COLO668 (cell line): ENCODE measurements around the gene PPP3R1.

Experiments used
- DNase-seq: peaks from one replicate; lab custom pipeline; 2025; ENCODE audit not compliant: unreplicated experiment; lab: John Stamatoyannopoulos, UW

PPP3R1 gene, protein sequence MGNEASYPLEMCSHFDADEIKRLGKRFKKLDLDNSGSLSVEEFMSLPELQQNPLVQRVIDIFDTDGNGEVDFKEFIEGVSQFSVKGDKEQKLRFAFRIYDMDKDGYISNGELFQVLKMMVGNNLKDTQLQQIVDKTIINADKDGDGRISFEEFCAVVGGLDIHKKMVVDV

DNA sequence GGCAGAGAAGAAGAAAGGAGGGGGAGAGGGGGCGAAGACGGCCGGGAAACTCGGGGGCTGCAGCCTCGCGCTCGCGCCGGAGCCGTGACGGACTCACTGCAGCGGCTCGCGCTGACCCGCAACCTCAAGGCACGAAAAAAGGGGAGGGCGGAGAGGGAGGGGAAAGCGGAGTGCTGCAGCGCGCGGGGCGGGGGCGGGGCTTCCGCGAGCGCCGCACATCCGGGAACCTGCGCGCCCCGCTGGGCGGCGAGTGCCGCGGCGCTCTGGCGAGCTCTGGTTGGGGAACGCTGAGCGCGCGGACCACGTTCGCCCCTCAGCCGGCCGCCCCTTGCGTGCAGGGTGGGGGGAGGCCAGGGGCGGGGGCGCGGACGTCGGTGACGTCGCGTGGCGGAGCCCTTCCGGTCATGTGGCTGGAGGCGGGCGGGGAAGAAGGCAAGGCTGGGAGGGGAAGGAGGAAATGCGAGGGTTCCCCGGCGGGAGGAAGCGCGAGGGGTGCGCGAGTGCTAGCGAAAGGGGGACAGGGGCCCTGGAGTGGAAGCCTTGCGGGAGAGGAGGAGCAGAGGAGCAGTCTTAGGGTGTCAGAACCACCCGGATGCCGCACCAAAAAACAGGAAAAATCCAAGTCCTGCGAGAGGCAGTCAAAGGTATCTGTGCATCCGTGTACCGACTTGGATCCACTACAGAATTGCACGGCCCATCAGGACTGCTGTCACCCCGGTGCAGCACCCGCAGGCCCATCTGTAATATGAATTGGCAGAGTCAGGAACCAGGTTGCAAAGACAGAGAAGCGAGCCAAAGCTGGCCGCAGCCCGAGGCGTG, at the start of gene PPP3R1:
TSS of gene PPP3R1 (minus strand) at position 133 of the 819 bp plus-strand sequence. CDS start 405 bp downstream, outside the sequence.
- peak; percentile 98 for DNase-seq

DNA sequence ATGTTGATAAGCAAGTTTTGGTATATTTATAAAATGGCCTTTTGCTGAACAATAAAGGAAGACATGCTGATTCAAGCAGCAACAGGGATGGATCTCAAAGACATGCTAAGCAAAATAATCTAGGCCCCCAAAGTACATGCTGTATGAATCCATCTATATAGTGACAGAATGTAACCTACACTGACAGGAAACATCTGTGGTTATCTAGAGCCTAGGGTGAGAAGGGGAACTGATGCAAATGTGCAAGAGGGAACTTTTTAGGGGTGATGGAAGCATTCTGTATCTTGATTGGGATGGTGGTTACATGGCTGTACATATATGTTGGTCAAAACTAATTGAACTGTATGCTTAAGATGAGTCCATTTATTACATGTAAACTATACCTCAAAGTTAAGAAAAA, 43.2 kb upstream of the PPP3R1 start:
- DNase-seq = no peak

DNA sequence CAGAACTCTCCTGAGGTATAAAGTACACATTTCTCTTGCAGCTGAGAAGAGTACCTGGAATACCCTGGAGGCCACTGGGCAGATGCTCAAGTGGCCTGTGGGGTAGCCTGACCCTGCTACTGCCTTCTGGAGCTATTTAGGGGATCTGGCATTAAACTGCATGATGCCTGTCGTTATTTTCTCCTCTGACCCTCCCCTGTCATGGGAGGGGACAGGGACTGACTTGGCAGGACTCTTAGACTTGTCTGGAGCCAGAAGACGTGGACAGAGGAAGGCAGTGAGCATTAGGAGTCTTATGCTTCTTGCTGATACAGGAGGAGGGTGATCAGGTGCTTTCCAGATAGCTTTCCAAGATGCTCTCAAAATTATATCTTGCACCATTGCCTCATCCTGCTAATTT, 42.6 kb upstream of the PPP3R1 start:
- no peak for DNase-seq

DNA sequence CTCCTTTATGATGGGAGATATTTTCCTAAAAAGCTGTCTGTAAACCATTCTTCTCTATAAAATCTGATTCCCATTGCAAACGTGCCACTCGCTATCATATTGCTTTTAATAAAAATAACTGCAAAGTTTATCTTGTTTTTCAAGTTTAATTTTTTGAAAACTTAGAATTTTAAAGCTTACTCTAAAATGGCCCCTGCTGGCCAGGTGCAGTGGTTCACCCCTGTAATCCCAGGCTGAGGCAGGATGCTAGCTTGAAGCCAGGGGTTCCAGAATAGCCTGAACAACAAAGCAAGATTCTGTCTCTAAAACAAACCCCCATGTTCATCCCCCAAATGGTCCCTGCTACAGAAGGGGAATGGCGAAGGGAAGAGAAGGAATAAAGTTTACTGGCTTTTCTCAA, 41.9 kb upstream of the PPP3R1 start:
- no peak for DNase-seq

DNA sequence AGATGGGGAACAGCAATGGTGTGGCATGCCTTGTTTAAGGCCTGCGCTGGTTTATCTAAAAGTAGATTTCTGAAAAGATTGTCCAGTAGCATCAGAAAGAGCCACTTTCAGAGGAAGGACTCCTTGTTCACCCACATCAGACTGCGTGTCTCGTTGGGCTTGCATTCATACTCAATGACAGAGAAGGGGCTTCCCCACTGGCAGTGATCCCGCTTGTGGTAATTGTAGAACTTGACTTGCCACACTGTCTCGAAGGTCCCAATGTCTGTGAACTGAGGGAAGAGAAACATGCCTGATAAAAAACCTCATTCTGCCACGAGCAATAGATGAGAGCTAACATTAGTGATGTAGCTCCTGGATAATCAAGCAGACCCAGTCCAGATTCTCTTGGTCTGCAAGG, 41.4 kb upstream of the PPP3R1 start:
- no peak for DNase-seq

DNA sequence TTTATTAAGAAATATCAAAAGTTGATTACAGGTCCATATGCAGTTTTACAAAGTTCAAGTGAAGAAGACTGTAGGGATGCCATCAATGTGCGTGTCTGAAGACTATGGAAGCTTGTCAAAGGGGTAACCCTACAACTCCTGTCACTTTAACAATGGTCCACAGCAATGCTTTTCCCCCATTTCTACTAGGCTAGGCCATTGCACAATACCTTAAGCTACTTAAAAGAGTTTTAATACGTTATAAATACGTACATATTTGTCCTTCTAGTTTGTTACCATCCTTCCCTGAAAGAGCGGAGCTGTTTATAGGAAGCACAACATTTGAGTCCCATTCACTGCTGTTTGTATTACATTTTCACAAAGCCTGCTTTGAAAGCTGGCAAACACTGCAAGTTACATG, 40.7 kb upstream of the PPP3R1 start:
- no peak for DNase-seq

DNA sequence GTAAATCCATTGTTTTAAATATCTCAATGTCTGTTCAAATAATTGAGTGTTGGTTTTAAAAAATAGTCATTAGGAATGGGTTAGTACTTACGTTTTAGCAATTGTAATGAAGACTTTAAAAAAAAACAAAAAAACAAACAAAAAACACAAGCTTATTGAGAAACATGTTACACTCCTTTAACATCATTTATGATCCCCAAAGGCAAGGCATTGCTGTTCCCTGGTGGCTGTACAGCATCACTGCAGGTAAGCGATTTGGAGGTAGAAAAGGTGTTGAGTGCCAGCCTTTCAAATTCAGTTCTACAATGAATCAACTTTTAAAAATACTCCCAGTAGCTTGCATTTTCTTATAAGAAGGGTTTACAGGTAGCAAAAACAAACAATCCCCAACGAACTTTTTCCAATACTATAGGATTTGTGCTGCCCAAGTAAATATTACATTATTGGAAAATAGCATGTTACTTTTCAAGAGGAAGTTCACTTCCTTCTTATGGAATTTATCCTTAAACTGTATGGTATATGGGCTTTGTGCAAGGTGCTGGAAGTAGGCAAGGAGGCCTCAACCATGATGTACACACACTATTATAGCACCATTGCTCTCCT, 39.9 kb upstream of the PPP3R1 start:
- DNase-seq = peak; percentile 15

DNA sequence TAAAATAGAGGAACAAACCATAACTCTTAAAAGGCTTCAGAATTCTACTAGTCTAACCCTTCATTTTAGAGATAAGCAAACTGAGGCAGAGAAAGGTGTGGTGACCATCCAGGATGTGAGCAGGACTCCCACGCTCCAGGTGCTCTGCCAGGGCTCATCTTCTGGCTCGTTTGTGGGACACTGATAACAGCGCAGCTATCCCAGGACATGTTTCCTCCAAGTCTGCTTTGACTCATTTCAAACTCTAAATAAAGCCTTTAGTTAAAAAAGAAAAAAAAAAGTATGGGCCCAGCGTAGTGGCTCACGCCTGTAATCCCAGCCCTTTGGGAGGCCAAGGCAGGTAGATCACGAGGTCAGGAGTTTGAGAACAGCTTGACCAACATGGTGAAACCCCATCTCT, 39.0 kb upstream of the PPP3R1 start:
- no peak for DNase-seq

DNA sequence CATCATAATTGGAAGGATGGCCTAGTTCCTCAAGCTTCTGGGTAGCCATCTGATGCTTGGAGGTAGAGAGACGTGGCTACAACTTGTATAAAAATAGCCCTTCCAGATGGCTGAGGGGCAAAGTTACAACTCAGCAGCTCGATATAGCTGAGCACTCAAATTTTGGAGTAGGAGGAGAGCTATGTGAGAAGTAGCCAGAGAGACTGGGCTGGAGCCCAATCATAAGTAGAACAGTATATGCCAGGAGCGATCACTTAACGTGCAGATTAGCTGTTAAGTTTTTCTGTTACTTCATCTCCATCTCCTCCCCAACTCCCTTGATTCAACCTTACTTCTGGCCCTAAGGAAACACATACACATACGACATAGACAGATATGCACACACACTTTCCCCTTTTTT, 38.6 kb upstream of the PPP3R1 start:
- DNase-seq = no peak

DNA sequence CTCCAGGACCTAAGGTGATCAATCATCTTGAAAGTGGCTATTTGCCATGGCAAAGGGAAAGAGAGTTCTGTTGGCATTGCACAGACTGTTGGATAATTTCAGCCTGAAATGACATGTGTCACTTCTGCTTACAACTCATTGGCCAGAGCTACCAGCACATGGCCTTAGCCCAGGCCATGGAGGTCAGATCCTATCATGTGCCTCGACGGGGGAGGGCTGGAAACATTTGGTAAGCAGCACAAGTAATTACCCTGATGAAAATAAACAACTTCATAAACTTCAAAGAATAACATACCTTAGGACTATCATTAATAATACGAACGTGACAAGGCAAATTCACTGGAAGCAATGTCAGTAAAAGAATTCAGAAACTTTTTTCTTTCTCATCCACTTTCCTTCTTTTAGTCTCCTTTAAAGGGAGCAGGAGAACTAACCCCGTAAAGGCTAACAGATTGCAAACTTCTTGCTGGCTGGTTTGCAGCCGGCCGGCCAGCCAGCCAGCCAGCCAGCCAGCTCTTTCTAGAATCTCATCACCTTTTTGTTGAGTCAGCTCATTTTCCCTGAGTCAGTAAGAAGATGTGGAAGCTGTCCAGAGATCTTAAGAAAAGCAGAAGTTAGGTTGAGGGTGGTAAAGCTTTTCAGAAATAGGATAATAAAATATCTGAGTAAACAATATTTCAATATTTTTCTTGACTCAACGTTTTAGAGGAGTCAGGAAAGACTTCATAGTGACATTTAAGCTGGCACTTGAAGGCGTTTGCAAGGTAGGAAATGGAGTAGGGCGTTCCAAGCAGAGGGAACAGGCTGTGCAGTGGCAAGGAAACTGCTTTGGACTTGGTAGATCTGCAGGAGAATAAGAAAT, 35.5 kb upstream of the PPP3R1 start:
- DNase-seq = no peak

DNA sequence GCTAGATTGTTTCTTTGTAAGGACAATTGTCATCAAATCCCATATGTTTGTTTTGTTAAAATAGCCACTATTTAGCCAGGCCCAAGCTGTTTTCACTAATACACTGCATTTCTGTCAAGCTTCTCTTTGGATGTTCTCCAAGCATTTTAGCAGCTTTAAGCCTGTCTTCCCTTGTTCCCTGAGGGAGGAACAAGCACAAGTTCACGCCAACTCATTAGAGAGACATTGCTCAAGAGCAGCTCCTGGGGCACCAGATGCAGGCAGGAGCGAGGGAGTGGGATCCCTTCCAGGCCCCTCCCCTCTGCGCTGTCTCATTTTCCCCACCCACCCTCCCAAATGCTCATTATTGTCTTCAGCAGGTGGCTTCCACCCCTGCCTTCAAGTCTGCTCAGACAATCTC, 32.6 kb upstream of the PPP3R1 start:
- DNase-seq = no peak

DNA sequence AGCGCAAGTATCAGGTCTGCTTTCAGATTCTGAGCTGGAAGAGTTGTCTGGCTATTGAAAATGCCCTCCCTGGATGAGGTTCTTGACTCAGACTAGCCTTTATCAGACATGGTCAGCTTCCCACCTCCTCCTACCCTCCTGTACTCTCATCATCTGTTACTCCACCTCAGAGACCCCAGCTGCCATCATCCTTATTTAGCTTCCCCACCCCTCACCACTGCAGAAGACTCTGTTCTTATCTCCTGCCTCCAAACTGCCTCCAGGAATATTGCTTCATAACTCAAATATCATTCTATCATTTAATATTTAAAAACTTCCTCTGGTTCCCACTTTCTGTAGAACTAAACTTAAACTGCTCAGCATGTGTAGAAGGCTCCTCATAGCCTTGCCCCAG, 31.1 kb upstream of the PPP3R1 start:
- DNase-seq = no peak

DNA sequence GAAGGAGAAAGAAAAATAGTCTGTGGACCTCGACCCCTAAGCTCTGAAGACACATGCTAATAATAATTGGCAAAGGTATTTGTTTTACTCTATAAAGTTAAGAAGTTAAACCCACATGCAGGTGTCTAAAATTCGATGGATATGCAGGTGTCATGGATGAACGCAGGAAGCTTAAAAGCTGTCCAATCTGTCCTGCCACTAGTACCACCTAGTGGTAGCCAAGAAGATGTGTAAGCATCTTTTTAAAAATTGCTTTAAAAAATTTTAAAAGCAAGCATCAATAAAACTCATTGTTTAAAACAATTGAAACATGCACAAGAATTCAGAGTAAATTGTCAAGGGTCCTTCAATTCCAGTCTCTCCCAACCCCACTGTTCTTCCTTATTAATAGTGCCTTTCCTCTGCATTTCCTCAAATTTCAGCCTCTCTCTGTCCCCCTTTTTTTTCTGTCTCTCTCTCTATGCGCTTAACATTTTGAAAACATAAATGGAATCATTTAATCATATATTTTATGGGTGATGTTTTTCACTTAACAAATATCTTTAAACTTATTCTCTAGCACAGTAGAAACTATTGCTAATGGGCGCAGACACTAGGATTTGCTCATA, 30.6 kb upstream of the PPP3R1 start:
- DNase-seq = peak; percentile 4

DNA sequence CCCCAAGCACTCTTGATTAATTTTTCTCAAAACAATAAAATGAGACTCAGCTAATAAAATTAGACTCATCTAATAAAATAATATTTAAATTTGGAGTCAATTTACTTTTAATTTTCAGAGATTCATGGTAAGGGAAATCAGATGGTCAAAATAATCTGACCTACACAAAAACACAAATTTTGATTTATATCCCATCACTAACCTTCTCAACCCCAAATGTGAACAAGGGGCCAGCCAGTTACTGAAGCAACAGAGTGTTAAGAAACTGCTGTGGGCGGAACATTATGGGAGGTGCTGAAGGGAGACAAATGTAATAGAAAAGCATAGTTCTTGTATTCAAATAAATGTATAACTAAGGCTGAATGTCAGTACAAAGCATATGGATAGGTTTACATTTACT, 28.5 kb upstream of the PPP3R1 start:
- no peak for DNase-seq

DNA sequence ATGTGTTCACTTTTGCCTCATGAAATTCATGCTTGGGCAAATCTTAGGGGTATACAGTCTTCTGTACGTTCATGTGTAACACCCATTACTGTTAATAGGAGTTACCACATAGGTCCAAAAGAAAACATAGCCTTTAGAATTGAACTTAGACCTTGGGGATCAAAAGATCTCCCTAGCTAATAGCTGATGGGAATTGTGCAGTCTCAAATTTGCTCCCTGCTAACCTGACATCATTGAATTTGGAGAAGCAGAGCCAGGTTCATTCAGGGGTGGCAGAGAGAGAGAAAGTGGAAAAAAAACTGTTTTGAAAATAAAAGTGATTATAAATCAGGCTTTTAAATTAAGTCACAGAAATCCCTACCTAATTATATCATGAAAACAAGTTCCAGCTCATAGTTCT, 28.0 kb upstream of the PPP3R1 start:
- no peak for DNase-seq

DNA sequence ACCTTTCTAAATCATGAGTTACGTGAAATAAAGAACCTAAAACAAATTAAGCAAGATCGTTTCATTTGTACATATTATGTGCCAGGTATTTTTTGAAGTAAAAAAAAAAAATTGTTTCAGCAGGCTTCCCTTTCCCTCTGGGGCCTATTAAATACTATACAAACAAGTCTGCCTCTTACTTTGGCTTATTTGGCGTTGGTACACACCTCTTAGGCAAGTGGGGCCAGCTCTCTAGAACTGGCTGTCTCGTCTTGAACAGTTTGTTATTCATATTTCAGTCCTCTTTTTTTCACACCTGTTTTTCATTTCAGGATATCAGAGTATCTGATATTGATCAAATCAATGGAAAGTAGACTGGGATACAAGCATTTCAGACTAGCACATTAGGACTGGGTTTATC, 27.4 kb upstream of the PPP3R1 start:
- DNase-seq = no peak

DNA sequence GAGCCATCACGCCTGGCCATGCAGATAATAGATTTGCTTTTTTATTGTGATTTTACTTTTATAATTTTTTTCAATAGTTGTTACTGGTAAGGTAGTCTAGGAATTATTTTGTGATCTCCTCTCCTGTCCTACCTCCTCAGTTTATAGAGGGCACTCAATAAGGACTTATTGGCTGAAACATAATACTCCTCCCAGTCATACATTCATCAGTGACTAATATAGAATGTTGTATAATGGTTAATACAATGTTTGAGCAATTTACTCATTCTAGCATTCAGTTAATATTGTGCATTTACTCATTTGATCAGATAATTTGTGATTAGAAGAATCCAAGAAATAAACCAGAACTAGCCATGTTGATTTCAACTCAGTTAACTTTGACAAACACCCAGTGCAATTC, 25.8 kb upstream of the PPP3R1 start:
- no peak for DNase-seq

DNA sequence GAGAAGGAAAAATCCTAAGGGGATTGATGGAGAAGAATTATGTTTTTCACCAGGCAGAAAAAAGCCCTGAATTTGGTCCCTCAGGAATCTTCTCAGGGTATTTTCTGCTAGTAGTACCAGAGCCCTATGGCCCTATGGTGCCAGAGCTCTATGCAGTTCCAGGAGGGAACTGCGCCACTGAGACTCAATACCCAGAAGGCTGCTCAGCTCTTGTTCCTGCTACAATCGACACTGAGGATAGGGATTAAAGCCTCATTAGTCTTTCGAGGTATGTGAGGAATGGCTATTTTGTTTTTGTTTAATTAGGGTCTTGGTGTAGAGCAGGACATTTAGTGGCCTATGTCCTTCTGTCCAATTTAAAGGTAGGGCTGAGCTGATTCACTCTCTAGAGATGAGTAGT, 21.7 kb upstream of the PPP3R1 start:
- no peak for DNase-seq

DNA sequence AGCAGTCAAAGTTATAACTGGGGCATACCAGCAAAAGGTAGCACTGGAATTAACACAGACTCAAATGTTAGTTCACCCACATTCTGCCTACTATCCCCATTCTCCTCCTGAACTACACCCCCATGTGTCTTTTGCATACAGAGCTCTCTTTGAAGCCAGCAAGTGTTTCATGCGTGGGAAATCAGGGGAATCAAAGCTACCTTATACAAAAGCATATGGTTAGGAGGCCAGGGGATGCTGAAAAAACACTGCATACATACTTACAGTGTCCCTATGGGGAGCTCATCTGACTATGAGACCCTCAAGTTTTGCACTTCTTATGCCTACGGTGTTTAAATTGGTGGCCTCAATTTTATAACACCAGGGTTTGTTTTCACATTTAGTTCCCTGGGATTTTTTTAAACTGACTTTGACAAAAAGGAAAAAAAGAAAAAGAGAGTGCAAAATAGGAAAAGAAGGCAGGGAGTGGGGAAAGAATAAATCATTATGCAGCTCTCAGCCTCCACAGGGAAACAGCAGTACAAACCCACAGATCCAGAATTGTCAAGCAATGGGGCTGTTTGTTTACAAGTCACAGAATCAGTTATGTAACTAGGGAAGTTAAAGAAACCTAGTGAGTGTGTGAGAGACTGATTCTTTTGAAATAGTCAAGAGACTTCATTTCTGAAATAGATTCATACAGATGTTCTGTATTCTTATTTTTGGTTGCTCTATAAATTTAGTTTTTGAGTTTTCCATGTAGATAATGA, 20.1 kb upstream of the PPP3R1 start:
- DNase-seq = no peak

DNA sequence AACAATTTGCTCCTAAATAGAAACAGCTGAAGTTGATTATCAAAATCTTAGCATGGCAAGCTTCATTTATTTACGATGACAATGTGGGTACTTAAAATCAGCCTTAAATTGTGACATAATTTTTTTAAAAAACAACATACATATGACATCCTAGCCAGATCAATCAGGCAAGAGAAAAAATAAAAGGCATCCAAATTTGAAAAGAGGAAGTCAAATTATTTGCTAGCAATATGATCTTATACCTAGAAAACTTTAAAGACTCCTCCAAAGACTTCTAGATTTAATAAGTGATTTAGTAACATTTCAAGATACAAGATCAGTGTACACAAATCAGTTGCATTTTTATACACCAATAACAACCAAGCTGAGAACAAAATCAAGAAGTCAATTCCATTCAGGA, 14.3 kb upstream of the PPP3R1 start:
- DNase-seq = no peak
